Airway epithelial cell (primary cell): ENCODE results near the gene MSI2. TPM values are rescaled to one million over a fixed set of nuclear protein-coding genes. Genes with fewer than 3 reads are reported as not detected.

ENCODE experiments used
- total RNA-seq: library from RNA; depleted of rRNA; stranded (reverse); fragments of >200 nt; gene quantifications from 2 replicates; pipeline ENCODE4 v1.2.3, GENCODE V29; 2015

The MSI2 gene
- 12.5 and 14.5 TPM in 2 replicates for total RNA-seq

GRCh38 chr17:57255776-57256681, at the start of gene MSI2:
MSI2 (plus strand) TSS chr17:57256523; CDS start chr17:57256743, 220 bp downstream.

Other genes starting within 250 kb of the MSI2 start
- gene AKAP1, start 171.3 kb upstream of the MSI2 start, total RNA-seq: 17.2 and 31.9 TPM in 2 replicates